Astrocyte (in vitro differentiated cells and primary cell): ENCODE data around the gene MNAT1.

Experiments
- EZH2 ChIP-seq: IDR thresholded peaks from 2 replicates; pipeline ENCODE4 v1.6.1; 2012; ENCODE audit warnings: mild to moderate bottlenecking, low read length, inconsistent platforms; ENCODE audit not compliant: insufficient read depth
- TF ChIP-seq, protein P1 (sequence below): IDR thresholded peaks from 2 replicates; pipeline ENCODE4 v1.5.1; 2011; ENCODE audit warnings: low read depth, mild to moderate bottlenecking, inconsistent platforms, low read length, moderate library complexity; ENCODE audit not compliant: insufficient read depth

DNA sequence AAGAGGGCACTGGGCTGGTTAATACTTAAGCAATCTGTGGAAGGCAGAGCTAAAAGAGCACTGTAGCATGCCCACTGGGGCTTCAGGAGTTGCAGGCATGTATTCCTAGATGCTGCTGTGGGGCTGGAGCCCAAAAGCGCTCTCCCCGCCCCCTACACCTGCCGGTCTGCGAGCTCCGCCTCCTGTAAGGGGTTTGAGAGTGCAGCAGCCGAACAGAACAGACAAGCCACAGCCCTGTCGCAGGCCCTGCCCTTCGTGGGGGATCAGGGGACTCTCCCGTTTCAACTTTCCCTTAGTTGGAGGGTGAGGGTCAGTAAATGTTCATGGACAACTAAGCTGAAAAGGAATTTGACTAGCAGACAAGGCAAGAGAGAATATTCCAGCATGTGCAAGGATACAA is 264.1 kb downstream of the MNAT1 start:
- TF ChIP-seq EZH2, result no peak
- TF ChIP-seq, protein P1, sequence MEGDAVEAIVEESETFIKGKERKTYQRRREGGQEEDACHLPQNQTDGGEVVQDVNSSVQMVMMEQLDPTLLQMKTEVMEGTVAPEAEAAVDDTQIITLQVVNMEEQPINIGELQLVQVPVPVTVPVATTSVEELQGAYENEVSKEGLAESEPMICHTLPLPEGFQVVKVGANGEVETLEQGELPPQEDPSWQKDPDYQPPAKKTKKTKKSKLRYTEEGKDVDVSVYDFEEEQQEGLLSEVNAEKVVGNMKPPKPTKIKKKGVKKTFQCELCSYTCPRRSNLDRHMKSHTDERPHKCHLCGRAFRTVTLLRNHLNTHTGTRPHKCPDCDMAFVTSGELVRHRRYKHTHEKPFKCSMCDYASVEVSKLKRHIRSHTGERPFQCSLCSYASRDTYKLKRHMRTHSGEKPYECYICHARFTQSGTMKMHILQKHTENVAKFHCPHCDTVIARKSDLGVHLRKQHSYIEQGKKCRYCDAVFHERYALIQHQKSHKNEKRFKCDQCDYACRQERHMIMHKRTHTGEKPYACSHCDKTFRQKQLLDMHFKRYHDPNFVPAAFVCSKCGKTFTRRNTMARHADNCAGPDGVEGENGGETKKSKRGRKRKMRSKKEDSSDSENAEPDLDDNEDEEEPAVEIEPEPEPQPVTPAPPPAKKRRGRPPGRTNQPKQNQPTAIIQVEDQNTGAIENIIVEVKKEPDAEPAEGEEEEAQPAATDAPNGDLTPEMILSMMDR, result no peak
